Mononuclear cell (primary cell): ENCODE data around the gene C5orf22. TPM values are rescaled to one million over a fixed set of nuclear protein-coding genes. Genes with fewer than 3 reads are reported as not detected.

Source experiments
- H3K27me3 ChIP-seq: 2 replicates; pipeline ENCODE4 v1.6.0; 2011; ENCODE audit warnings: low read length, control low read depth; ENCODE audit not compliant: insufficient read depth
- H3K4me1 ChIP-seq: 2 replicates; pipeline ENCODE4 v1.5.1; 2011; ENCODE audit warnings: mild to moderate bottlenecking, low read length, control low read depth; ENCODE audit not compliant: insufficient read depth
- H3K4me3 ChIP-seq: 2 replicates; pipeline ENCODE4 v1.5.1; 2011; ENCODE audit warnings: mild to moderate bottlenecking, low read length, moderate library complexity
- H3K9me3 ChIP-seq: 2 replicates; pipeline ENCODE4 v1.5.1; 2011; ENCODE audit warnings: low read depth, mild to moderate bottlenecking, control low read depth, low read length
- total RNA-seq: library from RNA; depleted of rRNA; stranded (reverse); fragments of >200 nt; gene quantifications from one replicate; pipeline ENCODE4 v1.2.3, GENCODE V29; 2012

The C5orf22 gene
- 19.7 TPM for total RNA-seq

DNA sequence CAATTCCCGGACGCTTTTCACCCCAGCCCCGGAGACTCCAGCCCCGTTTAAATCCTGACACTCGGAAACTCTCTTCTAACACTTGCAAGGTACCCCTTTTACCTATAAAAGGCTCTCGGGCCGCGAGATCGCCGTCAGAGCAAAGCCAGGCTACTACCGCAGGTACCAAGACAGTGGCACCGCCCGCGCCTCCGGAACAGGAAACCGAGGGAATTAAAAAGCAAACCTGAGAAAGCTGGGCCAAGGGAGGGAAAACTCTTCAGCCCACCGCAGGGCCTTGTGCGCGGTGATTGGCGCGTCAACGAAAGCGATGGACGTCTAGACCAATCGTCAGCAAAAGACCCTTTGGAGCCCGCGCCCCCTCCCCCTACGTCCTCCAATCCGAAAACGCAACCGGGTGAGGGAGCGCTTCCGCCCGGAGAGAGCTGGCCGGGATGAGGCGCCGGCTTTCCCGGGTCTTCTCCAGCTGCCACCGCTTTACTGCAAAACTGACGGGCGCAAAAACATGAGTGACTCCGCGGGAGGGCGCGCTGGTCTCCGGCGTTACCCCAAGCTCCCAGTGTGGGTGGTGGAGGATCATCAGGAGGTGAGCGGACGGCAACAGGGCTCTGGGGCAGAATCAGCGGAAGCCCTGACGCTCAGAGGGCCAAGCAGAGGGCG lies at the start of gene C5orf22, which contains the start of gene DROSHA:
Gene C5orf22, plus strand, starts transcription at position 414 of the 660 bp plus-strand sequence. Its CDS starts 92 bp downstream, at position 506.
Gene DROSHA, minus strand, starts transcription at position 206 of the 660 bp plus-strand sequence. CDS start 3,034 bp downstream, outside the sequence.
- Histone ChIP-seq H3K27me3 (no peaks in the 10 kb centered on the region), H3K4me1 (peaks cover 33% of the 10 kb centered on the region), H3K9me3 (no peaks in the 10 kb centered on the region), H3K4me3 (peak within 1 kb of the TSS; percentile 79)

- Histone ChIP-seq H3K9me3 (no peaks in the 10 kb centered on the region), H3K4me1 (no peaks in the 10 kb centered on the region), H3K27me3 (no peaks in the 10 kb centered on the region), H3K4me3 (no peak overlapping the region)
These were observed 46.5 kb upstream of the C5orf22 start for GRCh38 chr5:31485376-31486207.

DNA sequence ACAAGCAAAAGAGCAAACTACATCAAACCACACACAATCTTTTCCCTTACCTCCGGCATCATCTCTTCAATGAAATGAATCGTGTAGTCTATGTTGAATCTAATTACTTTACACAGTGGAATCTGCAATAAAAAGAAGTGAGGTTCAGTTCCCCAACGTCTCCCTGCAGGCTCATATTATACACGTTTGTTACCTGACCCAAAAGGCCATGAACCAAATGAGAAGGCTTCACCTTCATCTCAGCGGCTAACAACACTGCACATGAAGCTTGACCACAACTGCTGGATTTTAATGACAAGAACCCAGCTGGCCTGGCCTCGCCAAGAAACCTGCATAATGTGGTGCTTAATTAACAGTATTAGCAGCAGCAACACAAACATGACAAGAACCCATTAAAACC lies 45.7 kb upstream of the C5orf22 start:
- Histone ChIP-seq H3K9me3 (no peaks in the 10 kb centered on the region), H3K4me1 (no peaks in the 10 kb centered on the region), H3K4me3 (no peak overlapping the region)

DNA sequence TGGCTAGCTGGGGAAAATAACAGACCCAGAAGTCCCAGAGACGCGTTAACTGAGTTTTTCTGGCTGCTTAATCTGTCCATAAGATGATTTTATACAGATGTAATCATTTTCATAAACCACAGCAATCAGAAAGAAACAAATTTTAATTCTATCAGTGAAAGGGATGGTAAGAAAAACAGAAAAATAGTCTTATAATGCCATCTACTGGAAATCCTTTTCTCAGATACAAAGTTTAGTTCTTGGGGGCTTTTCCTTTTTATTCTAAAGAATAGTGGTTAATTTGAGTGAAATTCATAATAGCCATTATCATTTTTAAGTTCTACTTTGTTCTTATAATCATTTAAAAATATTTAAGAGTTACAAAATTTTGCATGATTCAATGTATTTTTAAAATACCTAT lies 44.6 kb upstream of the C5orf22 start:
- no peaks in the 10 kb centered on the region for H3K9me3 ChIP-seq
- no peaks in the 10 kb centered on the region for H3K4me1 ChIP-seq
- no peak overlapping the region for H3K4me3 ChIP-seq
- no peaks in the 10 kb centered on the region for H3K27me3 ChIP-seq

More for the DNA sequence above, 45.7 kb upstream of the C5orf22 start:
- H3K27me3 ChIP-seq: no peaks in the 10 kb centered on the region

GRCh38 chr5:31492869-31493268 lies 39.2 kb upstream of the C5orf22 start:
- Histone ChIP-seq H3K4me3 (no peak overlapping the region), H3K4me1 (no peaks in the 10 kb centered on the region), H3K9me3 (no peaks in the 10 kb centered on the region), H3K27me3 (no peaks in the 10 kb centered on the region)

- Histone ChIP-seq H3K4me1 (no peaks in the 10 kb centered on the region), H3K27me3 (no peaks in the 10 kb centered on the region), H3K4me3 (no peak overlapping the region), H3K9me3 (no peaks in the 10 kb centered on the region)
These were observed 36.8 kb upstream of the C5orf22 start for GRCh38 chr5:31495336-31495735.

GRCh38 chr5:31496301-31496700 lies 35.8 kb upstream of the C5orf22 start:
- H3K9me3 ChIP-seq: no peaks in the 10 kb centered on the region
- no peak overlapping the region for H3K4me3 ChIP-seq
- H3K4me1 ChIP-seq: no peaks in the 10 kb centered on the region
- H3K27me3 ChIP-seq: no peaks in the 10 kb centered on the region

DNA sequence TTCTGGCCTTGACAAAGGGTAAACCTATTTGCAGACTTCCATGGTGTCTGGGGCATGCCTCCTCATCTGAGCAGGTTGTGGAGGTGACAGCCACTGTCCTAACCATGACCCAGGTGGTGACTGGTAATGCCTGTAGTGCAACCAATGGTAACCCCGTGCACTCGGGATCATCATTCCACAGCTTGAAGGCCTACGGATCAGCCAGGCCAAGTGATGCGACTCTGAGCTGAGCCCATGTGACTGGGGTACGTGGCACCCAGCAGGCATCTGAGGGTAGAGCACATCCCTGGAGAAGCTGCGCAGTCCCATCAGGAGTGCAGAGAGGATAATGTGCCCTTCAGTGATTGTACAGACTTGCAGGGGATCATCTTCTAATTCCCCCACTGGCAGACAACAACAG lies 35.2 kb upstream of the C5orf22 start:
- Histone ChIP-seq H3K27me3 (no peaks in the 10 kb centered on the region), H3K4me1 (no peaks in the 10 kb centered on the region), H3K4me3 (no peak overlapping the region), H3K9me3 (no peaks in the 10 kb centered on the region)

DNA sequence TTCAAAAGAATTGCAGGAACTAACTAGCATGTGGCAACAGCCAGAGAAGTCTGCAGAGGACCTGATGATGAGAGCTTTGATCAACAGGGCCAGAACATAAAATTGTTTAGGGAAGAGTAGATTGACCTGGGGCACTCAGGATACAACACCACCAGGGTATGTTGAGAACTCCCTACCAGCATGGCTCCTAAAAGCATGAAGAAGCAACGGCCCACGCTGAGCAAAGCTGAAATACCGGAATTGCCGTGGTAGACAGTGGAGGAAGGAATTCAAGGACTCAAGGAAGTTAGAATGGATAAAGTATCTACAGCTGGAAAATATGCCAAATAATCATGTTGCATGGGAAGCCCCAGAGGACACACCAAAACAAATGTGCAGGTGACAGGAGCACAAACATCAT lies 31.8 kb upstream of the C5orf22 start:
- Histone ChIP-seq H3K4me3 (no peak overlapping the region), H3K4me1 (no peaks in the 10 kb centered on the region), H3K9me3 (no peaks in the 10 kb centered on the region), H3K27me3 (no peaks in the 10 kb centered on the region)

GRCh38 chr5:31502506-31502905 lies 29.6 kb upstream of the C5orf22 start:
- H3K4me1 ChIP-seq: no peaks in the 10 kb centered on the region
- H3K4me3 ChIP-seq: no peak overlapping the region
- H3K27me3 ChIP-seq: no peaks in the 10 kb centered on the region
- no peaks in the 10 kb centered on the region for H3K9me3 ChIP-seq

GRCh38 chr5:31504529-31504928 lies 27.6 kb upstream of the C5orf22 start:
- Histone ChIP-seq H3K27me3 (no peaks in the 10 kb centered on the region), H3K9me3 (no peaks in the 10 kb centered on the region), H3K4me1 (no peaks in the 10 kb centered on the region), H3K4me3 (no peak overlapping the region)

DNA sequence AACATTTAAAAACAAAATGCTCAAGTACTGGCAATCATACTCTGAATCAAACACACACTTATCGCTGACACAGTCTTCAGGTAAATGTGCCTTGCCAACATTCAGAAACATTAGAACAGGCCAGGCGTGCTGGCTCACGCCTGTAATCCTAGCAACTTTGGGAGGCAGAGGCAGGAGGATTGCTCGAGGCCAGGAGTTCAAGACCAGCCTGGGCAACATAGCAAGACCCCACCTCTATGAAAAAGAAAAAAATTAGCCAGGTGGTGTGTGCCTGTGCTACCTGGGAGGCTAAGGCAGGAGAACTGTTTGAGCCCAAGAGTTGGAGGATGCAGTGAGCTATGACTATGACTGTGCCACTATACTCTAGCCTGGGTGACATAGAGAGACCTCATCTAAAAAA lies 20.8 kb upstream of the C5orf22 start:
- no peaks in the 10 kb centered on the region for H3K27me3 ChIP-seq
- H3K9me3 ChIP-seq: no peaks in the 10 kb centered on the region
- H3K4me1 ChIP-seq: no peaks in the 10 kb centered on the region
- no peak overlapping the region for H3K4me3 ChIP-seq

DNA sequence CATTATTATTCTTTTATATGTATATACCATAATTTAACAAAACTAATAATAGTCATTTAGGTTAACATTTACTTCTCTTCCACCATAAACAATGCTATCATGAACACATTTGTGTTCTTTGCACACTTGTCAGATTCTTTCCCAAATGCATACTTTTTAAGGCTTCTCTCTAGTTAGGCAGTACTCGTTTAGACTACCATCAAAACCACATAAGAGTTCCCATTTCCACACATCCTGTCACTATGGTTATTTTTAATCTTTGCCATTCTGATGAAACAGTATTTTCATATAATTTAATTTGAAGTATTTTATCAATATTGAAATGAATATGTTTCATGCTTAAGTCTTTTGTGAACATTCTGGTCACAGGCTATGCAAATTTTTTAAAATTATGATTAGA lies 15.3 kb upstream of the C5orf22 start:
- no peaks in the 10 kb centered on the region for H3K4me1 ChIP-seq
- no peaks in the 10 kb centered on the region for H3K9me3 ChIP-seq
- H3K4me3 ChIP-seq: no peak overlapping the region
- H3K27me3 ChIP-seq: no peaks in the 10 kb centered on the region

- Histone ChIP-seq H3K4me1 (no peaks in the 10 kb centered on the region), H3K4me3 (no peak overlapping the region), H3K27me3 (no peaks in the 10 kb centered on the region), H3K9me3 (no peaks in the 10 kb centered on the region)
These were observed 9.1 kb upstream of the C5orf22 start for GRCh38 chr5:31523041-31523440.

DNA sequence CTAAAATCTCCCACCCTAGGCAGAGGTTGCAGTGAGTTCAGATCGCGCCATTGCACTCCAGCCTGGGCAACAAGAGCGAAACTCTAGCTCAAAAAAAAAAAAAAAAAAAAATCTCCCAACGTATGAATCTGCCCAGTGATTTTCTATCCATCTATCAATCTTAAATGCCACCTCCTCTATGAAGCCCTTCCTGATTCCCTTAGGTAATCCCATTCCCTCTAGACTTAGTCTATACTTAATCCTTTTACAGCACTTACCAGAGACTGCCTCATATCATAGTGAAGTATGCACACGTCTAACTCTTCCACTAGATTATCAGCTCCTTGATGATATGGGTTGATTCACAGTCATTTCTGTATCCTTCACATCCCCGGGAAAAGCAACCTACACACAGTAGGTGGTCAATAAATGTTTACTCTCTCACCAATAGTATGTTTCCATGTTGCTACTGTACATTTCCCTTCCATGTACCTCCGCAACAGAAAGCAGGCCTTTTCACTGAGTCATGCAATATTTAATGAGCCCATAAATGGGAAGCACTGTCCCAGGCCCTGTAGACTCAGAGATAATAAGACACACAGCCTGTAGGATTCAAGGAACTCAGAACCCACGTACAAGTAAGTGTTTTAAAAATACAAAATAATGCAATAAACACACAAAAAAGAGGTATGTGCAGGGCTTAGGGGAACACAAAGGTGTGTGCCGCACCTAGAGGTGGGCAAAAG lies 1.4 kb upstream of the C5orf22 start:
- peaks cover 33% of the 10 kb centered on the region for H3K4me1 ChIP-seq
- no peaks in the 10 kb centered on the region for H3K27me3 ChIP-seq
- no peaks in the 10 kb centered on the region for H3K9me3 ChIP-seq
- H3K4me3 ChIP-seq: no peak overlapping the region
